Progenitor cell of endocrine pancreas (in vitro differentiated cells): ENCODE measurements around the gene ZNF467. TPM values are rescaled to one million over a fixed set of nuclear protein-coding genes. Genes with fewer than 3 reads are reported as not detected.

Experiments used
- DNase-seq: peaks from one replicate; pipeline ENCODE4 v3.0.0; 2021; ENCODE audit warnings: low spot score; ENCODE audit not compliant: unreplicated experiment
- H3K27ac Mint-ChIP-seq: 2 replicates; pipeline ENCODE4 v1.8.0; 2021; ENCODE audit warnings: mild to moderate bottlenecking, moderate library complexity, mixed read lengths
- H3K27me3 Mint-ChIP-seq: 2 replicates; pipeline ENCODE4 v1.8.0; 2021; ENCODE audit warnings: mixed read lengths
- H3K36me3 Mint-ChIP-seq: 2 replicates; pipeline ENCODE4 v1.8.0; 2022; ENCODE audit warnings: mixed read lengths; ENCODE audit not compliant: insufficient read depth
- H3K4me1 Mint-ChIP-seq: 2 replicates; pipeline ENCODE4 v1.8.0; 2021; ENCODE audit warnings: low read depth, mixed read lengths
- H3K4me3 Mint-ChIP-seq: 2 replicates; pipeline ENCODE4 v1.8.0; 2021; ENCODE audit warnings: low read depth, mild to moderate bottlenecking, moderate library complexity, mixed read lengths
- H3K9me3 Mint-ChIP-seq: 2 replicates; pipeline ENCODE4 v1.8.0; 2021; ENCODE audit warnings: low read depth, mixed read lengths
- total RNA-seq: library from RNA; stranded (reverse); gene quantifications from 2 replicates; pipeline ENCODE4 v1.2.1, GENCODE V29; 2021
- TF ChIP-seq, protein P1 (sequence below): fragments of 200-600 bp; sonication (generic); IDR thresholded peaks from one replicate; pipeline ENCODE4 v1.5.0; 2021; ENCODE audit warnings: antibody characterized with exemption, mild to moderate bottlenecking; ENCODE audit not compliant: unreplicated experiment

ZNF467 gene
- total RNA-seq, 1 donor from 2014 or later: 16.1 TPM

GRCh38 chr7:149795126-149795525 lies 21.7 kb upstream of the ZNF467 start:
- Mint-ChIP-seq H3K4me3 (no peak overlapping the region), H3K27ac (no peak overlapping the region), H3K27me3 (peaks cover 22% of the 10 kb centered on the region), H3K36me3 (no peaks in the 10 kb centered on the region), H3K4me1 (no peaks in the 10 kb centered on the region), H3K9me3 (no peaks in the 10 kb centered on the region)
- TF ChIP-seq, protein P1, sequence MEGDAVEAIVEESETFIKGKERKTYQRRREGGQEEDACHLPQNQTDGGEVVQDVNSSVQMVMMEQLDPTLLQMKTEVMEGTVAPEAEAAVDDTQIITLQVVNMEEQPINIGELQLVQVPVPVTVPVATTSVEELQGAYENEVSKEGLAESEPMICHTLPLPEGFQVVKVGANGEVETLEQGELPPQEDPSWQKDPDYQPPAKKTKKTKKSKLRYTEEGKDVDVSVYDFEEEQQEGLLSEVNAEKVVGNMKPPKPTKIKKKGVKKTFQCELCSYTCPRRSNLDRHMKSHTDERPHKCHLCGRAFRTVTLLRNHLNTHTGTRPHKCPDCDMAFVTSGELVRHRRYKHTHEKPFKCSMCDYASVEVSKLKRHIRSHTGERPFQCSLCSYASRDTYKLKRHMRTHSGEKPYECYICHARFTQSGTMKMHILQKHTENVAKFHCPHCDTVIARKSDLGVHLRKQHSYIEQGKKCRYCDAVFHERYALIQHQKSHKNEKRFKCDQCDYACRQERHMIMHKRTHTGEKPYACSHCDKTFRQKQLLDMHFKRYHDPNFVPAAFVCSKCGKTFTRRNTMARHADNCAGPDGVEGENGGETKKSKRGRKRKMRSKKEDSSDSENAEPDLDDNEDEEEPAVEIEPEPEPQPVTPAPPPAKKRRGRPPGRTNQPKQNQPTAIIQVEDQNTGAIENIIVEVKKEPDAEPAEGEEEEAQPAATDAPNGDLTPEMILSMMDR: no peak
- DNase-seq: no peak

- no peak overlapping the region for H3K4me3 Mint-ChIP-seq
- H3K9me3 Mint-ChIP-seq: no peaks in the 10 kb centered on the region
- H3K27ac Mint-ChIP-seq: no peak overlapping the region
- TF ChIP-seq, protein P1: no peak
- H3K36me3 Mint-ChIP-seq: no peaks in the 10 kb centered on the region
- no peaks in the 10 kb centered on the region for H3K4me1 Mint-ChIP-seq
- H3K27me3 Mint-ChIP-seq: peaks cover 26% of the 10 kb centered on the region
- no peak for DNase-seq
These were observed 21.3 kb upstream of the ZNF467 start for GRCh38 chr7:149794661-149795060.

DNA sequence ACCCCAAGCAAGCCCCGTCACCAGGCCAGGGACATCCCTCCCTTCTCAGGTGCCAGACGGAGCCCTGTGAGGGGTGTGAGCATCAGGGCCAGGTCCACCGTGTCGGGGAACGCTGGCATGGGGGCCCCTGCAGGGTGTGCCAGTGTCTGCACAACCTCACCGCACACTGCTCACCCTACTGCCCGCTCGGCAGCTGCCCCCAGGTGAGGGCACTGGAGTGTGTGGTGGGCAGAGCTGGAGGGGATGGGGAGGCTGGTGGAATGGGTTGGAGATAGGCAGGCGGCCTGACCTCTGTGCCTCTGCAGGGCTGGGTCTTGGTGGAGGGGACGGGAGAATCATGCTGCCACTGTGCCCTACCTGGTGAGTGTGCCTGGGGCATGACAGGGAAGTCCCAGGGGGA lies 19.9 kb upstream of the ZNF467 start:
- H3K36me3 Mint-ChIP-seq: no peaks in the 10 kb centered on the region
- no peak overlapping the region for H3K27ac Mint-ChIP-seq
- TF ChIP-seq, protein P1: no peak
- no peak for DNase-seq
- peaks cover 38% of the 10 kb centered on the region for H3K27me3 Mint-ChIP-seq
- no peak overlapping the region for H3K4me3 Mint-ChIP-seq
- no peaks in the 10 kb centered on the region for H3K4me1 Mint-ChIP-seq
- no peaks in the 10 kb centered on the region for H3K9me3 Mint-ChIP-seq

- TF ChIP-seq, protein P1: no peak
- no peak for DNase-seq
- no peaks in the 10 kb centered on the region for H3K4me1 Mint-ChIP-seq
- no peak overlapping the region for H3K27ac Mint-ChIP-seq
- H3K27me3 Mint-ChIP-seq: peaks cover 39% of the 10 kb centered on the region
- H3K4me3 Mint-ChIP-seq: no peak overlapping the region
- H3K36me3 Mint-ChIP-seq: no peaks in the 10 kb centered on the region
- H3K9me3 Mint-ChIP-seq: no peaks in the 10 kb centered on the region
These were observed 18.8 kb upstream of the ZNF467 start for GRCh38 chr7:149792220-149792595.

- H3K9me3 Mint-ChIP-seq: no peaks in the 10 kb centered on the region
- no peak overlapping the region for H3K4me3 Mint-ChIP-seq
- no peak for DNase-seq
These were observed 18.2 kb upstream of the ZNF467 start for GRCh38 chr7:149791411-149792219.

More at GRCh38 chr7:149791411-149792219, 18.2 kb upstream of the ZNF467 start:
- Mint-ChIP-seq H3K27me3 (peaks cover 39% of the 10 kb centered on the region), H3K27ac (no peak overlapping the region), H3K4me1 (no peaks in the 10 kb centered on the region), H3K36me3 (no peaks in the 10 kb centered on the region)
- TF ChIP-seq, protein P1: no peak
